Gastrocnemius medialis (tissue), 4 donors: ENCODE results near the gene DNAH2.

Source experiments
- CTCF ChIP-seq, 5 experiments: fragments of 450-650 bp in 3 of 5; fragments of 200-600 bp in 2 of 5; sonication (generic) in 2 of 5; IDR thresholded peaks in 4 of 5; conservative IDR thresholded peaks in 1 of 5; 1 replicate in 4 of 5; 2 replicates in 1 of 5; pipeline ENCODE4 v1.5.1; 2016 to 2019; ENCODE audit warnings: antibody characterized with exemption in 5 of 5, mild to moderate bottlenecking in 3 of 5, moderate library complexity in 3 of 5
- POLR2A ChIP-seq, 2 donors: fragments of 450-650 bp; IDR thresholded peaks; one replicate each; pipeline ENCODE4 v1.6.1; 2017; ENCODE audit warnings: antibody characterized with exemption in 2 of 2, mild to moderate bottlenecking in 2 of 2, moderate library complexity in 2 of 2

GRCh38 chr17:7727886-7728285 lies 10.3 kb downstream of the DNAH2 start:
- TF ChIP-seq CTCF (IDR thresholded peaks at IDR 0.05 in 4 of 5, conservative IDR thresholded peaks at IDR 0.05 in 1 of 5) (no peak), POLR2A (IDR thresholded peaks at IDR 0.05) (no peak)
